ENCODE results near the gene MYL3.

Gene MYL3

GRCh38 chr3:46865031-46865507 lies 1.8 kb upstream of the MYL3 start:
- no peak for DNase-seq (ENCODE audit: low read depth)

DNA sequence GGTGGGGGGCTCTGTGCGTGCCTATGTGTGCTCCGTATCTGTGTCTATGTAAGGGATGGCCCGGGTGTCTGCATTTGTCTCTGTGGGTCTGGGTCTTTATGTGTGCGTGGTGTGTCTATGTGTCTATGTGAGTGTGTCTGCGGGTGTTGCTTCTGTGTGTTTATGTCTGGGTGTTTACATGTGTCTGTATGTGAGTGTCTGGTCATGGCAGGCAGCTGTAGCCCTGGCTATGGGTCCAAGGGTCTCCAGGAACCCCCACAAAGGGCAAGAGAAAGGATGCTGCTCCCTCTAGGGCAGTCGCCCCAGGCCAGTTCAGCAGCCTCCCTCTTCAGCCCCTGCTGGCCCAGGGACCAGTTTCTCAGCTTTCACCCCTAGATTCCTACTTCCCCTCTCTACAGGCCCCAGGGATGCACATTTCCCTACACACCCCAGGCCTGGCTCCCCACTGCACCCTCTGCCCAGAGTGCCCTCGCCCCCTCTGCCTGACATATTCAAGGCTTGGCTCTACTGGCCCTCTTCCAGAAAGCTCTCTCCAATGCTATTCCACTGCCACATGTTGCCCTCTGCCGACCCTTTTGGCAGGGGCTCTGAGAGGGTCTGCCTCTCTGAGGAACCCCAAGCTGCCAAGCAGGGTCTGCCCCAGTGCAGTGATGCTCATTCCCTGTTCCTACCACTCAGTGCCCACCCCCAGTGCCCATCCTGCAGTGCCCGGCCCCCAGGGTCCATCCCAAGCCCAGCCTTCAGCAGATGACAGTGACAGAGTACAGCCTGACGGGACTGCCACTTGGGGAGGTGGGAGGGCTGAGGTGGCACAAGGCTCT lies 1.0 kb upstream of the MYL3 start:
- DNase-seq (ENCODE audit: low read depth) = no peak

- no peak for DNase-seq (ENCODE audit: low read depth)
These were observed 747 bp downstream of the MYL3 start for GRCh38 chr3:46862369-46863025.

DNA sequence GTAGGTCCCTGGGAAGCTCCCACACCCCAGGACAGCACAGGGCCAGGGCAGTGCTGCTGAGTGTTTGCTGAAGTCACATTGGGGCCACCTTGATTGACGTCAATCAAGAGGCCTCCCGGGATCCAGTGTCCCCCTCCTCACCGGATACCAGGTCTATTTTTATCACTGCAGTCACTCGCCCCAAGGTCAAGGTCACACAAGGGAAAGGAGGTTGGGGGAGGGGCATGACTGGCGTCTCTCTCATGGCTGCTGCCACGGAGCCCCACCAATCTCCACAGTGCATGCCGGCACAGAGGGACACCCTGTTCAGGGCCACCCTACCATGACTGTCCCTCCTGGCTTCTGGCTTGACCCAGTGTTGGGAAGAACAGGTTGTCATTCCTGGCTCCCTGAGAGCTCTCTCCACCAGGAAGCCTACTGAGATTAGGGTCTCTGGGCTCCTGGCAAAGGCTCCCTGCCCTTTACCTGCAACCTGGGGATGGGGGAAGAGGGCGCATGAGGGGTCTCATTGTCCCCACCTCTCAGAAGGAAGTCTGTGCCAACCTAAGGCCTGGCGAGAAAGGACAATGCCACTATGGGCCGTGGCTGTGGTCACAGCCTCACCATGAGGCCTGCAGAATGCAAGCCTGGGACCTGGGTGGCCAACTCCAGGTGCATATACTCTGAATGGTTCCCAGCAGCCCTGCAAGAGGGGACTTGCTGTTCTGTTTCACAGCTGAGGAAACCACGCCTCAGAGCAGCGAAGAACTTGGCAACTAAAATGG lies 1.5 kb downstream of the MYL3 start:
- no peak for DNase-seq (ENCODE audit: low read depth)

DNA sequence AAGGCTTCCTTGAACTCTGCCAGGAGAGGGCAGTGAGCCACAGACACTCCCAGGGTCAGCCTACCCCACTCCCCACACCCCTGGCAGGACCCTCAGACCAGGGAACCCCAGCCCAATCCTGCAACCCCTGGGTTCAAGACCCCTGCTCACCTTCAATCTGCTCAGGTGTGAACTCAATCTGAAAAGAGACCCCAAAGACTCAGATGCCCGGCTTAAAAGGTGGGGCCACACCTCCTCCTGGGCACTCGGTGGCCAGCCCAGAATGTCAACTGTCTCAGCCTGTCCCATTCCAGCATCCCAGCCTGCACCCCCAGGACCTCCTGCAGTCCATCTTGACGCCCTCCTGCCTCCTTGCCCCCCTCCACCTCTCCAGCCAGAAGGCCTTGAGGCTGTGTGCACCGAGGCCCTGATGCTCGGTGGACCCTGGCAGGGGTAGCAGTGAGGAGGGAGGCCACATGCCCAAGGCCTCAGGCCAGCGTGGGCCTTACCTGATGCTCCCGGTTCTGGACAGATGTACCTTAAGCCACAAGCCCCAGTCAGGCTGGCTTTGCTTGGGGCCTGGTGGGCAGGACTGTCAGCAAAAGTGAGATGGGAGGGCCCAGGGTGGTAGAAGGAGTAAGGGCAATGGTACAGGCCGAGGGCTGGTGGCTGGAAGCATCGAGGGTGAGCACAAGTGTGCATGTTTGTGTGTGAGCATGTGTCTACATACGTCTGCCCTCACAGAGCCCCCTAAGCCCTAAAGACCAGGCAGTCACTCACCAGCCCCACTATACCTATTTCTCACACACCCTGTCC lies 2.2 kb downstream of the MYL3 start:
- no peak for DNase-seq (ENCODE audit: low read depth)

DNA sequence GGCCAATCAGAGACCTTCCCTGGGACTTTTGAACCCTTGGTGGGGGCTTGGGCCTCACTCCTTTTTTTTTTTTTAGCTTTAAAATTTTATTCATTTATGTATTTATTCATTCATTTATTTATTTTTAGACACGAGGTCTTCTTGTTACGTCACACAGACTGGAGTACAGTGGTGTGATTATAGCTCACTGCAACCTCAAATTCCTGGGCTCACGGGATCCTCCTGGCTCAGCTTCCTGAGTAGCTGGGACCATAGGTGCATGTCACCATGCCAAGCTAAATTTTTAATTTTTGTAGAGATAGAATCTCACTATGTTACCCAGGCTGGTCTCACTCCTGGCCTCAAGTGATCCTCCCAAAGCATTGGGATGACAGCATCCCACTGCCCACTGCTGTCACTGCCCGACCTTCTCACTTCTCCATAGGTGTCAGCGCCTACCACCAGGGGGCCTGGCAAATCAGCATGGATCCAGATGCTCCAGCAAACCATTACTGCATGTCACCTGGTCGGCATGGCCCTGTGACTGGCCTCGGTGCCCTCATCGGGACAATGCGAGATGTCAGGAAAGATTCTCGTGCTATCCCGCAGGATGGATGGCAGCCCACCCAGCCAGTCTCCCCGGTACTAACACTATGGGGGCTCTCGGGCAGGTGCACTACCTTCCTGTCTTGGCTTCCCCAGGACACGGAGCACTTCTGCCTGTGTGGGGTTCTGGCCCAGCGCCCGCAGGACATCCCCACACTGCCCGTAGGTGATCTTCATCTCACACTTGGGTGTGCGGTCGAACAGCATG lies 3.0 kb downstream of the MYL3 start:
- DNase-seq (ENCODE audit: low read depth) = no peak

GRCh38 chr3:46859001-46859710 lies 4.1 kb downstream of the MYL3 start:
- no peak for DNase-seq (ENCODE audit: low read depth)

GRCh38 chr3:46858456-46858855 lies 4.8 kb downstream of the MYL3 start:
- DNase-seq (ENCODE audit: low read depth) = no peak

- no peak for DNase-seq (ENCODE audit: low read depth)
These were observed 5.5 kb downstream of the MYL3 start for GRCh38 chr3:46857485-46858341.

- DNase-seq (ENCODE audit: low read depth) = no peak
These were observed 6.4 kb downstream of the MYL3 start for GRCh38 chr3:46856576-46857471.

DNA sequence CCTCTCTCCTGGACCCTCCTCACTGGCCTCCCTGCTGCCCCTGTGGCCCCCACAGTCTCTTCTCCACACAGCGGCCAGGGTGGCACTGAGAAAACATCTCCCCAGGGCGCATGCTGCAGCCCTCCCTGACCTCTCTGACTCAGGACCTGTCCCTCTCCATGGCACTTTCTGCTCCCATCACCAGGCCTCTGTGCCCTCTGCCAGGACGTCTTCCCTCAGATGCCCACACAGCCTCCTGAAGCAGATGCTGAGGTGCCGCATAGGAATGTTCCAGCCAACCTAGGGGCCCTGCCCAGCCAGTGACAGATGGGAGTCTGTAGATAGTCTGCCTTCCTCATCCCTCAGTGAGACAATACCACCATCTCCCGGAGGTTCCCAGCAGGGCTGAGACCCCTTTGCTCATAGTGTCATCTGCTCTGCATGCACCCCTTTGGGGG lies 8.7 kb downstream of the MYL3 start:
- DNase-seq (ENCODE audit: low read depth) = no peak

- DNase-seq (ENCODE audit: low read depth) = no peak
These were observed 9.5 kb downstream of the MYL3 start for GRCh38 chr3:46853441-46854415.

- DNase-seq (ENCODE audit: low read depth) = no peak
These were observed 10.3 kb downstream of the MYL3 start for GRCh38 chr3:46852839-46853355.

GRCh38 chr3:46852334-46852720 lies 10.9 kb downstream of the MYL3 start:
- no peak for DNase-seq (ENCODE audit: low read depth)

GRCh38 chr3:46851364-46852333 lies 11.6 kb downstream of the MYL3 start:
- no peak for DNase-seq (ENCODE audit: low read depth)

- no peak for DNase-seq (ENCODE audit: low read depth)
These were observed 12.8 kb downstream of the MYL3 start for GRCh38 chr3:46850468-46850779.

Data from stimulated activated CD4-positive, alpha-beta T cell treated with anti-CD3 and anti-CD28 coated beads, Interleukin-2, amount 100 ng/mL, for 4 hours (primary cell).